Pancreas (tissue), 10 donors: ENCODE measurements around the gene SHQ1. TPM values are rescaled to one million over a fixed set of nuclear protein-coding genes. Genes with fewer than 3 reads are reported as not detected.
"Not testable (repeated sequence)": the region's sequence is repeated elsewhere in the genome, so short reads cannot be mapped to it uniquely, and the experiment has no call there.

Source experiments
- ATAC-seq, 4 donors: fragments of 200-7000 bp; cut with Tn5 transposase; one replicate each; pipeline versions ENCODE4 v1.8.0 to v1.9.1; 2020; ENCODE audit warnings: mild to moderate bottlenecking in 4 of 4, moderate library complexity in 4 of 4
- DNase-seq, 6 donors: peaks; one replicate each; pipeline ENCODE4 v3.0.0-alpha.2; 2020
- FAIRE-seq: peaks from 2 replicates; lab custom pipeline; 2012; peaks lifted over from hg19 to GRCh38; lab: Jason Lieb, UNC
- H3K27ac ChIP-seq, 4 donors: fragments of 200-600 bp; sonication (generic); 1 replicate in 3 of 4; 2 replicates in 1 of 4; pipeline versions ENCODE4 v1.5.0 to v1.8.0; 2020
- H3K27me3 ChIP-seq, 4 donors: fragments of 200-600 bp; one replicate each; pipeline ENCODE4 v1.8.0; 2021
- H3K36me3 ChIP-seq, 3 donors: fragments of 200-600 bp; sonication (generic) in 1 of 3; one replicate each; pipeline versions ENCODE4 v1.5.0 to v1.8.0; 2020 to 2021
- H3K4me1 ChIP-seq, 3 donors: fragments of 200-600 bp; one replicate each; pipeline ENCODE4 v1.8.0; 2021
- H3K4me3 ChIP-seq, 4 donors: fragments of 200-600 bp; sonication (generic) in 2 of 4; one replicate each; pipeline versions ENCODE4 v1.5.0 to v1.8.0; 2020 to 2021
- H3K9me3 ChIP-seq, 4 donors: fragments of 200-600 bp; one replicate each; pipeline ENCODE4 v1.8.0; 2021
- CTCF ChIP-seq, 4 donors: fragments of 200-600 bp; sonication (generic) in 3 of 4; IDR thresholded peaks; one replicate each; pipeline versions ENCODE4 v1.5.0 to v1.8.0; 2021; ENCODE audit warnings: antibody characterized with exemption in 4 of 4
- WGBS, 2 donors: extraction: QIAGEN DNeasy Blood & Tissue Kit; methylation state at CpG; one replicate each; pipeline ENCODE4 v1.1.7; 2013; 5-methylcytosine and 5-hydroxymethylcytosine counted together
- intact Hi-C, 3 donors: fragments of 100-400 bp; cut with DNase I; formaldehyde crosslinking; loops; one replicate each; pipeline versions ENCODE4 v1.11.1 to v1.14.2; 2022
- polyA plus RNA-seq, 2 donors: library from polyadenylated mRNA; stranded (reverse); fragments of 200-250 nt; gene quantifications; one replicate each; pipeline ENCODE4 v1.2.3, GENCODE V29; 2013
- total RNA-seq, 6 donors: library from RNA; stranded (reverse); fragmentation: NEBNext Ultra II Directional in 4 of 6; extraction: Animal tissue kit (Norgen Biotek cat#: 25700) in 4 of 6; gene quantifications; one replicate each; pipeline versions ENCODE4 v1.2.1 to v1.2.4, GENCODE V29; 2021 to 2023
- donor health status: healthy with polysubstance abuse.
- donor health status: DM: no; HTN: no; CAD: no; lungs with moderate emphysema.
- donor health status: DM: no; HTN: no; CAD: no.
- donor health status: control.
- donor health status: control.
- donor health status: Bipolar disorder and iron deficiency.
- donor health status: DM: yes; HTN: yes; CAD: no.
- donor health status: DM: no; HTN: no; CAD: no.
- donor health status: DM: no; HTN: no; CAD: no.
- donor health status: DM: yes; HTN: yes; CAD: no.

The SHQ1 gene
- total and polyA plus RNA-seq, 8 donors, result 4.1 to 13.4 (median 7.9) TPM

- no peaks in the 10 kb centered on the region for H3K36me3 ChIP-seq
- no peaks in the 10 kb centered on the region for H3K4me1 ChIP-seq
- 82 to 84% methylated on average over 7 of the region's 7 CpGs for WGBS, 2 donors
- intact Hi-C loops, result no loop called here
- H3K4me3 ChIP-seq, result no peak overlapping the region
- no peak for ATAC-seq
- H3K9me3 ChIP-seq, result no peaks in the 10 kb centered on the region
- FAIRE-seq, result no peak
- DNase-seq, result no peak
- no peaks in the 10 kb centered on the region for H3K27me3 ChIP-seq
- H3K27ac ChIP-seq, result no peak overlapping the region
- TF ChIP-seq CTCF (IDR thresholded peaks at IDR 0.05), result no peak
These were observed 126.4 kb downstream of the SHQ1 start for GRCh38 chr3:72721683-72722381.

- no peak for TF ChIP-seq CTCF (IDR thresholded peaks at IDR 0.05)
- H3K36me3 ChIP-seq, result no peaks in the 10 kb centered on the region
- FAIRE-seq (no peak), DNase-seq (no peak), ATAC-seq (no peak)
- intact Hi-C loops, result no loop called here
- no peak overlapping the region for H3K4me3 ChIP-seq
- H3K27ac ChIP-seq, result no peak overlapping the region
- no peaks in the 10 kb centered on the region for H3K27me3 ChIP-seq
- H3K9me3 ChIP-seq, result no peaks in the 10 kb centered on the region
- H3K4me1 ChIP-seq, result no peaks in the 10 kb centered on the region
- 83 to 85% methylated on average over 2 of the region's 2 CpGs for WGBS, 2 donors
These were observed 127.7 kb downstream of the SHQ1 start for GRCh38 chr3:72720566-72720965.

- Histone ChIP-seq H3K4me1 (no peaks in the 10 kb centered on the region), H3K27ac (no peak overlapping the region), H3K36me3 (no peaks in the 10 kb centered on the region), H3K9me3 (no peaks in the 10 kb centered on the region), H3K4me3 (no peak overlapping the region), H3K27me3 (no peaks in the 10 kb centered on the region)
- ATAC-seq (no peak), FAIRE-seq (no peak), DNase-seq (no peak)
- intact Hi-C loops, result no loop called here
- TF ChIP-seq CTCF (IDR thresholded peaks at IDR 0.05), result no peak
These were observed 129.1 kb downstream of the SHQ1 start for GRCh38 chr3:72719137-72719536.

- FAIRE-seq, DNase-seq, intact Hi-C loops, H3K27me3 ChIP-seq, H3K4me3 ChIP-seq, H3K9me3 ChIP-seq, ATAC-seq, H3K36me3 ChIP-seq, H3K4me1 ChIP-seq, H3K27ac ChIP-seq: not testable (repeated sequence)
- WGBS, 2 donors, result 89 to 92% methylated on average over 2 of the region's 3 CpGs
These were observed 134.1 kb downstream of the SHQ1 start for GRCh38 chr3:72714135-72714534.

GRCh38 chr3:72710471-72710870, 137.8 kb downstream of the SHQ1 start:
- not testable (repeated sequence) for ATAC-seq

GRCh38 chr3:72708441-72708840, 139.8 kb downstream of the SHQ1 start:
- Histone ChIP-seq H3K9me3 (no peaks in the 10 kb centered on the region), H3K27ac (no peak overlapping the region), H3K36me3 (no peaks in the 10 kb centered on the region), H3K4me3 (no peak overlapping the region), H3K4me1 (no peaks in the 10 kb centered on the region), H3K27me3 (no peaks in the 10 kb centered on the region)
- intact Hi-C loops, result no loop called here
- DNase-seq (no peak), ATAC-seq (no peak), FAIRE-seq (no peak)
- TF ChIP-seq CTCF (IDR thresholded peaks at IDR 0.05), result no peak
- WGBS, 2 donors, result 77 to 80% methylated on average over 2 of the region's 2 CpGs

More at GRCh38 chr3:72710471-72710870, 137.8 kb downstream of the SHQ1 start:
- H3K27ac ChIP-seq, H3K27me3 ChIP-seq, H3K36me3 ChIP-seq, H3K4me3 ChIP-seq, DNase-seq, H3K4me1 ChIP-seq, FAIRE-seq, intact Hi-C loops, H3K9me3 ChIP-seq: not testable (repeated sequence)
- WGBS, 2 donors, result 85 to 90% methylated on average over 4 of the region's 4 CpGs
